Activated CD4-positive, alpha-beta T cell treated with anti-CD3 and anti-CD28 coated beads, Interleukin-2, amount 50 U/mL, for 24 hours (primary cell): ENCODE measurements around the gene SUDS3.

ENCODE experiments used
- DNase-seq, 2 donors: peaks; one replicate each; pipeline ENCODE4 v3.0.0-alpha.2; 2020; ENCODE audit warnings: low read depth in 1 of 2, low spot score in 1 of 2

The SUDS3 gene

DNA sequence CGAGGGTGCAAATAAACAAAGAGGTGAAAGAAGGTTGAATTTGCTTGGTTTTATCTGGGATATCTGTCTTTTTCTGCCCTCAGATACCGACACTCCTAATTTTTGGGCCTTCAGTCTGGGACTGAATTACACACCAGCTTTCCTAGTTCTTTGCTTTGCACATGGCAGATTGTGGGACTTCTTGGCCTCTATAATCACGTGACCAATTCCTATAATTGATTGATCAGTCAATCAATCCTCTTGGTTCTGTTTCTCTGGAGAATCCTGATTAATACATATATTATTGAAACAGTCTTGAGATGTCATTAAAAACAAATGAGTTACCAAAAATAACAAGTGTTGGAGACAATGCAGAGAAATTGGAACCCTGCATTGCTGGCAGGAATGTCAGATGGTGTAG is 62.7 kb downstream of the SUDS3 start:
- no peak for DNase-seq

DNA sequence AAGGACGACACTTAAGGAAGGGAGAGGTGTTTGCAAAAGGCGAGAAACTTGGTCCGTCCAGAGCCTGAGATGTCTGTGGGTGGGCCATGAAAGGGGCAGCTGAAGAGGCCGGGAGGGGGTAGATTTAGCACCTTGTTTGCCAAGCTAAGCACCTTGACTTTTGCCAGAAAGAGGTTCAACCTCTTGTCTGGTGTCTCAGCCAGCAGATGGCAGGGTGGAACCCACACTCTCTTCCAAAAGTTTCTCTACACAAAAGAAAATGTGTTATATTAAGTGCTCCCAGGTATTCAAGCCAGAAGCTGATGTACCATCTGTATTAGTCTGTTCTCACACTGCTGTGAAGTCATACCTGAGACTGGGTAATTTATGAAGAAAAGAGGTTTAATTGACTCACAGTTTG is 69.9 kb downstream of the SUDS3 start:
- no peak for DNase-seq

DNA sequence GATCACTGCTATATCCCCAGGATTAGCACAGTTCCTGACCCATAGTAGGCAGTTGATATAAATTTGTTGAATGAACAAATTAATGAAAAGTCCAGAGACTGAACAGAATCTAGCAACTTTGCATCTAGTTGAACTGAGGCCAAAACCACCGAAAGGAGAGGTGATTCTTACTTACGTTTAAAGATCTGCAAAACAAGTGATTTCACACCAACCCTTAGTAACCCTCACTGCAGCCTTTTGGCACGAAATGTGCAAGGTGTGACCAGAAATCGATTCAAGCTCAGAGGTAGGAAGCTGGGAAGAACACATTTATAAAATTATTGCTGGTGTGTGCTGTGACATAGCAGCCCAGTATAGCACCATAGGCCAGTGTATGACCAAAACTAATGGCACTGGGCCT is 70.8 kb downstream of the SUDS3 start:
- DNase-seq: no peak

DNA sequence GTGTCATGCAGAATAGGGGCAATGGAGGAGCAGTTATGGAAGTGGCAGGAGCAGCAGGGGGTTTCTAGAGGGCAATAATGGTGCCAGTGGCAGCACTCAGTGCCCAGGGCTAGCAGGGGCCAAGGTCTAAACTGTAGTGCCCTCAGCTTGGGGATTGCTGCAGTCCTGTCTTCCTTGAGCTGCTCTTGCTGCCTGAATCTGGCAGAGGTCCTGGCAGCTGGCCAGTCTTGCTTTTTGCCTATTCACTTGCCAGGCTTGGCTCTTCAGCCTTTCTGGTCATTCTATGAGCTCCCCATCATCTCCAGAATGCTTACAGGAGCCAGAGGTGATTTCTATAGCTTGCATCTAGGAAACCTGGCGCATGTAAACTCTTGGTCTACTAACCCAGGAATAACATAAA is 72.0 kb downstream of the SUDS3 start:
- no peak for DNase-seq

DNA sequence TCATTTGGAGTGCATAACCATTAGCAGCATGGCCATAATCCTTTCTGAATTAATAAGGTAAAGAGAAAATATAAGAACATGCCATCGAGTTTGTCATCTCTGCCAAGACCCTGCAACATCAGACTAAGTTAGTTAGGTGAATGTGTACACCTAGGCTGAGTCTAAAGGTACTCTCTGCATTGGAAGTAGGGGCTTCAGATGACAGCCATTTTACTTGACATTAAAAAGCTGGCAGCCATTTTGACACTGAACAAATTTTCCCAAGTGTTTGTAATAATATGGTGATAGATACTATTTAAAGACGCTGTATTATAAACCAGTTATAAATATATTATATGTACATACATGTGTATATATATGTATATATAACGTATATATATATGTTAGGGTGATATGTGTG is 79.0 kb downstream of the SUDS3 start:
- DNase-seq: no peak

DNA sequence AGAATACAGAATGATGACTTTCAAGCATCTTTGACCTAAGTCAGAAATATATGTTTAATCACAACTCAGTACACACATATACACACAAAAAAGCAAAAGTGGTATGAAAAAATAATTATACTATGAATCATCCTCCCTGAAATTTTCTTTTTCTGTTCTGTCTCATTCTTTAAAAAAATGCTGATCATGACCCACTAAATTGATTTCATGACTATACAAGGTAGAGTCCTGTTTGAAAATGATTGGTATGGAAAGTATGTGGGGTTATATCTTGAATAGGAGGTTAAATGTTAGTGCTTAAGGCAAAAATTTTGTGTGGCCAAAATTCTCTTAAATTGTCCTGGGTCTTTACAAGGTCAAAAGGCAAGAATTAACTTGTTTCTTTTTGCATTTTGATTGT is 80.4 kb downstream of the SUDS3 start:
- DNase-seq: no peak

DNA sequence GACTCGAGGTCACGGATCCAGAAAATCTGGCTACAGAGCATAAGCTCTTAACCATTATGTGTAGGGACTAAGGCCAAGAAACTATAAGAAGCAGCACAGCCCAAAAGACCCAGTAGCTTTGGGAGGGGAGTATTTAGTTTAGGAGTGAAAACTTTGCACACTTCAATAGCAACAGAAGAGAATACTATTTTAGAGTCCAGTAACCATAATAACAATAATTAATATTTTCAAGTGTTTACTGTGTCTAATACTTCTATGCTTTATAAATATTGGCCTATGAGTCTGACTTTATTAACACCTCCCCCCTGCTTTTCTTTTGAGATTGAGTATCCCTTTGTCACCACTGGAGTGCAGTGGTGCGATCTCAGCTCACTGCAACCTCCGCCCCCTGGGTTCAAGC is 82.8 kb downstream of the SUDS3 start:
- DNase-seq: no peak

DNA sequence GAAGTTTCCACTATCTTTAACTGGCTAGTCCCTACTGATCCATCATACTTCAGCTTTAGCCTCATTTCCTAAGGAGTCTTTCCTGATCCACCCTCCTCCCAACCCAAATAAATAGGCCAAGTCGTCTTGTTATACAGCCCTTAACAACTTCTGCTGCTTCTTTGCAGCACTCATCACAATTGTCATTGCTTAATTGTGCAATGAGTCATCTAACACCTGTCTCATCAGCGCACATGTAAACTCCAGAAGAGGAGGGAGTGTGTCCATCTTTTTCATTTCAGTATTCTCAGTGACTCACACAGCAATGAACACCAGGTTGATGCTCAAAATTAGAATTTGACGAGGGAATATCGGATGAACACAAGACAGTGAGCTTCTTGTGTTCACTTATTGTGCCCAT is 87.3 kb downstream of the SUDS3 start:
- DNase-seq: no peak

DNA sequence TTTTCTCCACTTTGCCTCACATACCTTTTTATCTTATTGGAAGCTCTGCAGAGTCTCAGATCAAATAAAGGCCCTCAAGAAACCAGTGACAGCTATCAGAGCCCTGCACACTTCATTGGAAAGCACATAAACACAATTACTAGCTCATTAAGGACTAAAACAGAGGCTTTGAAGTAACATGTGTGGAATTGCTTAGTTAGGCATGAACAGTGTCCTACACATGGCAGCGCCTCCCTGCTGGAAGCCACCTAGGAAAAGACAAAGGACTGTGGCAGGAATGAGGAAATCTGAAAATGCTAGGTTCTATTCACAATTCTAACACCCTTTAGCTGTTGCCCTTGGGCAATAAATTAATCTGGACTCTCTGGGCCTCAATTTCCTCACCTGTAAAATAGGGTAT is 89.4 kb downstream of the SUDS3 start:
- DNase-seq: no peak
